Astrocyte (in vitro differentiated cells and primary cell): ENCODE results near the gene GHRHR. TPM values are rescaled to one million over a fixed set of nuclear protein-coding genes. Genes with fewer than 3 reads are reported as not detected.

Source experiments
- DNase-seq: peaks from one replicate; pipeline ENCODE4 v3.0.0-alpha.2; 2010; ENCODE audit warnings: low read depth
- FAIRE-seq: peaks from 2 replicates; lab custom pipeline; 2011; peaks lifted over from hg19 to GRCh38; lab: Jason Lieb, UNC
- H2AFZ ChIP-seq: 2 replicates; pipeline ENCODE4 v1.6.0; 2012; ENCODE audit warnings: low read depth, low read length, inconsistent platforms
- H3K27ac ChIP-seq: 2 replicates; pipeline ENCODE4 v1.5.1; 2011; ENCODE audit warnings: low read depth, low read length, inconsistent platforms
- H3K27me3 ChIP-seq: 2 replicates; pipeline ENCODE4 v1.6.0; 2011; ENCODE audit warnings: low read length, inconsistent platforms; ENCODE audit not compliant: insufficient read depth
- H3K36me3 ChIP-seq: 2 replicates; pipeline ENCODE4 v1.5.1; 2011; ENCODE audit warnings: low read length, inconsistent platforms; ENCODE audit not compliant: insufficient read depth
- H3K4me1 ChIP-seq: 2 replicates; pipeline ENCODE4 v1.5.1; 2011; ENCODE audit warnings: low read length, inconsistent platforms; ENCODE audit not compliant: insufficient read depth
- H3K4me2 ChIP-seq: 2 replicates; pipeline ENCODE4 v1.6.0; 2012; ENCODE audit warnings: low read length, inconsistent platforms
- H3K4me3 ChIP-seq: 2 replicates; pipeline ENCODE4 v1.5.1; 2011; ENCODE audit warnings: low read depth, mild to moderate bottlenecking, low read length, inconsistent platforms; ENCODE audit not compliant: insufficient read depth
- H3K79me2 ChIP-seq: 2 replicates; pipeline ENCODE4 v1.6.0; 2012; ENCODE audit warnings: mild to moderate bottlenecking, low read length, inconsistent platforms; ENCODE audit not compliant: insufficient read depth
- H3K9ac ChIP-seq: 2 replicates; pipeline ENCODE4 v1.6.0; 2012; ENCODE audit warnings: mild to moderate bottlenecking, low read length, inconsistent platforms
- H3K9me3 ChIP-seq: 2 replicates; pipeline ENCODE4 v1.5.1; 2012; ENCODE audit warnings: low read depth, mild to moderate bottlenecking, low read length, inconsistent platforms; ENCODE audit not compliant: insufficient read depth
- H4K20me1 ChIP-seq: 2 replicates; pipeline ENCODE4 v1.6.0; 2012; ENCODE audit warnings: low read length, inconsistent platforms; ENCODE audit not compliant: insufficient read depth
- H3K27ac Mint-ChIP-seq: one replicate; pipeline ENCODE4 v1.8.0; 2021; ENCODE audit warnings: mild to moderate bottlenecking, mixed read lengths; ENCODE audit not compliant: unreplicated experiment
- H3K27me3 Mint-ChIP-seq: one replicate; pipeline ENCODE4 v1.8.0; 2021; ENCODE audit warnings: low read depth, mixed read lengths; ENCODE audit not compliant: unreplicated experiment
- H3K36me3 Mint-ChIP-seq: one replicate; pipeline ENCODE4 v1.8.0; 2021; ENCODE audit warnings: low read depth, mixed read lengths; ENCODE audit not compliant: unreplicated experiment
- H3K4me1 Mint-ChIP-seq: one replicate; pipeline ENCODE4 v1.8.0; 2021; ENCODE audit warnings: low read depth, mixed read lengths; ENCODE audit not compliant: unreplicated experiment
- H3K4me3 Mint-ChIP-seq: one replicate; pipeline ENCODE4 v1.8.0; 2021; ENCODE audit warnings: mild to moderate bottlenecking, moderate library complexity, mixed read lengths; ENCODE audit not compliant: unreplicated experiment
- H3K9me3 Mint-ChIP-seq: one replicate; pipeline ENCODE4 v1.8.0; 2021; ENCODE audit warnings: mild to moderate bottlenecking, mixed read lengths; ENCODE audit not compliant: unreplicated experiment
- CTCF ChIP-seq: IDR thresholded peaks from 2 replicates; pipeline ENCODE4 v1.5.1; 2011; ENCODE audit warnings: low read depth, mild to moderate bottlenecking, inconsistent platforms, low read length, moderate library complexity; ENCODE audit not compliant: insufficient read depth
- EZH2 ChIP-seq: IDR thresholded peaks from 2 replicates; pipeline ENCODE4 v1.6.1; 2012; ENCODE audit warnings: mild to moderate bottlenecking, low read length, inconsistent platforms; ENCODE audit not compliant: insufficient read depth
- total RNA-seq: library from RNA; stranded (reverse); gene quantifications from 2 replicates; pipeline ENCODE4 v1.2.1, GENCODE V29; 2021

The GHRHR gene
- total RNA-seq, 1 donor from 2014 or later = not detected

- Mint-ChIP-seq H3K27me3 (peaks cover 9% of the 10 kb centered on the region), H3K36me3 (peaks cover 11% of the 10 kb centered on the region), H3K4me3 (no peak overlapping the region), H3K4me1 (peaks cover 19% of the 10 kb centered on the region), H3K9me3 (peaks cover 2% of the 10 kb centered on the region), H3K27ac (no peak overlapping the region)
- Histone ChIP-seq H4K20me1 (no peaks in the 10 kb centered on the region), H3K9me3 (peaks cover 8% of the 10 kb centered on the region), H3K79me2 (no peaks in the 10 kb centered on the region), H3K4me1 (peaks cover 20% of the 10 kb centered on the region), H3K27ac (no peak overlapping the region), H3K4me2 (no peak overlapping the region), H3K4me3 (no peak overlapping the region), H3K36me3 (no peaks in the 10 kb centered on the region), H3K9ac (no peak overlapping the region), H3K27me3 (no peaks in the 10 kb centered on the region), H2AFZ (no peak overlapping the region)
- TF ChIP-seq CTCF = no peak
- TF ChIP-seq EZH2 = no peak
- DNase-seq (no peak), FAIRE-seq (no peak)
These were observed 39.1 kb upstream of the GHRHR start for GRCh38 chr7:30924624-30925023.

- peaks cover 18% of the 10 kb centered on the region for H3K4me1 ChIP-seq
- TF ChIP-seq CTCF (no peak), EZH2 (no peak)
- H3K79me2 ChIP-seq = no peaks in the 10 kb centered on the region
- DNase-seq (no peak), FAIRE-seq (no peak)
- H3K36me3 Mint-ChIP-seq = peaks cover 11% of the 10 kb centered on the region
- H3K27me3 ChIP-seq = peaks cover 3% of the 10 kb centered on the region
- H3K4me2 ChIP-seq = no peak overlapping the region
- no peak overlapping the region for H3K4me3 Mint-ChIP-seq
- H3K9ac ChIP-seq = no peak overlapping the region
- no peak overlapping the region for H3K27ac Mint-ChIP-seq
- no peaks in the 10 kb centered on the region for H4K20me1 ChIP-seq
- H3K36me3 ChIP-seq = no peaks in the 10 kb centered on the region
- peaks cover 8% of the 10 kb centered on the region for H3K9me3 ChIP-seq
- H2AFZ ChIP-seq = no peak overlapping the region
- peaks cover 17% of the 10 kb centered on the region for H3K4me1 Mint-ChIP-seq
- H3K9me3 Mint-ChIP-seq = peaks cover 2% of the 10 kb centered on the region
- peaks cover 12% of the 10 kb centered on the region for H3K27me3 Mint-ChIP-seq
- H3K4me3 ChIP-seq = no peak overlapping the region
- H3K27ac ChIP-seq = no peak overlapping the region
These were observed 38.6 kb upstream of the GHRHR start for GRCh38 chr7:30925117-30925516.

GRCh38 chr7:30925913-30926312, 37.8 kb upstream of the GHRHR start:
- no peak for TF ChIP-seq CTCF
- no peak for TF ChIP-seq EZH2
- Mint-ChIP-seq H3K36me3 (peaks cover 11% of the 10 kb centered on the region), H3K27ac (no peak overlapping the region), H3K9me3 (peaks cover 2% of the 10 kb centered on the region), H3K27me3 (peaks cover 12% of the 10 kb centered on the region), H3K4me1 (peaks cover 12% of the 10 kb centered on the region), H3K4me3 (no peak overlapping the region)
- peaks cover 8% of the 10 kb centered on the region for H3K9me3 ChIP-seq
- no peak overlapping the region for H2AFZ ChIP-seq
- no peak overlapping the region for H3K9ac ChIP-seq
- no peaks in the 10 kb centered on the region for H4K20me1 ChIP-seq
- no peaks in the 10 kb centered on the region for H3K79me2 ChIP-seq
- H3K4me1 ChIP-seq = peaks cover 10% of the 10 kb centered on the region
- H3K4me3 ChIP-seq = no peak overlapping the region
- H3K4me2 ChIP-seq = no peak overlapping the region
- DNase-seq = no peak
- no peak overlapping the region for H3K27ac ChIP-seq
- no peaks in the 10 kb centered on the region for H3K36me3 ChIP-seq
- FAIRE-seq = no peak
- peaks cover 3% of the 10 kb centered on the region for H3K27me3 ChIP-seq
